Endothelial cell of hepatic sinusoid (primary cell): Measurements from ENCODE around the gene NRXN3.

Source experiments
- in situ Hi-C: cut with HindIII; loops from 2 replicates; pipeline ENCODE4 v1.10.0; 2017; ENCODE audit warnings: low sequenced_read_pairs

NRXN3 gene

GRCh38 chr14:79483477-79484388, 1313.6 kb downstream of the NRXN3 start:
- in situ Hi-C loops, result no loop called here

GRCh38 chr14:79487632-79488031, 1317.5 kb downstream of the NRXN3 start:
- in situ Hi-C loops, result no loop called here

GRCh38 chr14:79491161-79491560, 1321.0 kb downstream of the NRXN3 start:
- in situ Hi-C loops, result no loop called here

GRCh38 chr14:79493081-79493645, 1323.0 kb downstream of the NRXN3 start:
- in situ Hi-C loops, result no loop called here

- in situ Hi-C loops, result no loop called here
Observed at GRCh38 chr14:79496701-79497100, 1326.5 kb downstream of the NRXN3 start.

GRCh38 chr14:79500489-79500888, 1330.3 kb downstream of the NRXN3 start:
- in situ Hi-C loops, result no loop called here

GRCh38 chr14:79502136-79502750, 1332.1 kb downstream of the NRXN3 start:
- in situ Hi-C loops, result no loop called here

GRCh38 chr14:79502751-79503148, 1332.6 kb downstream of the NRXN3 start:
- in situ Hi-C loops, result no loop called here

- in situ Hi-C loops, result loop anchor here (5.0 kb wide), 1 partner anchor 78 kb away; no protein-coding TSS in a partner anchor
Observed at GRCh38 chr14:79510659-79511058, 1340.5 kb downstream of the NRXN3 start.

- in situ Hi-C loops, result loop anchor here (5.0 kb wide), 1 partner anchor 79 kb away; no protein-coding TSS in a partner anchor
Observed at GRCh38 chr14:79511146-79511545, 1341.0 kb downstream of the NRXN3 start.

- in situ Hi-C loops, result loop anchor here (5.0 kb wide), 1 partner anchor 81 kb away; no protein-coding TSS in a partner anchor
Observed at GRCh38 chr14:79513446-79513845, 1343.3 kb downstream of the NRXN3 start.

GRCh38 chr14:79514700-79515099, 1344.5 kb downstream of the NRXN3 start:
- in situ Hi-C loops, result loop anchor here (5.0 kb wide), 1 partner anchor 82 kb away; no protein-coding TSS in a partner anchor

GRCh38 chr14:79515158-79515557, 1345.0 kb downstream of the NRXN3 start:
- in situ Hi-C loops, result no loop called here

GRCh38 chr14:79516009-79516408, 1345.8 kb downstream of the NRXN3 start:
- in situ Hi-C loops, result no loop called here

- in situ Hi-C loops, result no loop called here
Observed at GRCh38 chr14:79525416-79525815, 1355.2 kb downstream of the NRXN3 start.

- in situ Hi-C loops, result no loop called here
Observed at GRCh38 chr14:79528828-79529416, 1358.7 kb downstream of the NRXN3 start.

GRCh38 chr14:79530555-79530954, 1360.4 kb downstream of the NRXN3 start:
- in situ Hi-C loops, result no loop called here

GRCh38 chr14:79534703-79535353, 1364.7 kb downstream of the NRXN3 start:
- in situ Hi-C loops, result no loop called here

GRCh38 chr14:79540394-79540793, 1370.2 kb downstream of the NRXN3 start:
- in situ Hi-C loops, result no loop called here

- in situ Hi-C loops, result no loop called here
Observed at GRCh38 chr14:79542121-79542520, 1371.9 kb downstream of the NRXN3 start.

GRCh38 chr14:79543348-79543747, 1373.2 kb downstream of the NRXN3 start:
- in situ Hi-C loops, result no loop called here
